Activated naive CD8-positive, alpha-beta T cell treated with anti-CD3 and anti-CD28 coated beads, Interleukin-2, amount 50 U/mL, for 24 hours (primary cell): Measurements from ENCODE around the gene CCDC57.

Experiments used
- ATAC-seq: fragments of 150-1000 bp; cut with Tn5 transposase; one replicate; pipeline ENCODE4 v1.10.0; 2021
- DNase-seq: peaks from one replicate; pipeline ENCODE4 v3.0.0; 2021
- H3K27ac Mint-ChIP-seq: one replicate; pipeline ENCODE4 v1.8.0; 2021; ENCODE audit warnings: mild to moderate bottlenecking, mixed read lengths
- H3K27me3 Mint-ChIP-seq: one replicate; pipeline ENCODE4 v1.8.0; 2021; ENCODE audit warnings: mixed read lengths
- H3K36me3 Mint-ChIP-seq: one replicate; pipeline ENCODE4 v1.8.0; 2021; ENCODE audit warnings: low read depth, mixed read lengths
- H3K4me1 Mint-ChIP-seq: one replicate; pipeline ENCODE4 v1.8.0; 2021; ENCODE audit warnings: mixed read lengths
- H3K4me3 Mint-ChIP-seq: one replicate; pipeline ENCODE4 v1.8.0; 2021; ENCODE audit warnings: mild to moderate bottlenecking, moderate library complexity, mixed read lengths
- H3K9me3 Mint-ChIP-seq: one replicate; pipeline ENCODE4 v1.8.0; 2021; ENCODE audit warnings: mixed read lengths

CCDC57 gene

DNA sequence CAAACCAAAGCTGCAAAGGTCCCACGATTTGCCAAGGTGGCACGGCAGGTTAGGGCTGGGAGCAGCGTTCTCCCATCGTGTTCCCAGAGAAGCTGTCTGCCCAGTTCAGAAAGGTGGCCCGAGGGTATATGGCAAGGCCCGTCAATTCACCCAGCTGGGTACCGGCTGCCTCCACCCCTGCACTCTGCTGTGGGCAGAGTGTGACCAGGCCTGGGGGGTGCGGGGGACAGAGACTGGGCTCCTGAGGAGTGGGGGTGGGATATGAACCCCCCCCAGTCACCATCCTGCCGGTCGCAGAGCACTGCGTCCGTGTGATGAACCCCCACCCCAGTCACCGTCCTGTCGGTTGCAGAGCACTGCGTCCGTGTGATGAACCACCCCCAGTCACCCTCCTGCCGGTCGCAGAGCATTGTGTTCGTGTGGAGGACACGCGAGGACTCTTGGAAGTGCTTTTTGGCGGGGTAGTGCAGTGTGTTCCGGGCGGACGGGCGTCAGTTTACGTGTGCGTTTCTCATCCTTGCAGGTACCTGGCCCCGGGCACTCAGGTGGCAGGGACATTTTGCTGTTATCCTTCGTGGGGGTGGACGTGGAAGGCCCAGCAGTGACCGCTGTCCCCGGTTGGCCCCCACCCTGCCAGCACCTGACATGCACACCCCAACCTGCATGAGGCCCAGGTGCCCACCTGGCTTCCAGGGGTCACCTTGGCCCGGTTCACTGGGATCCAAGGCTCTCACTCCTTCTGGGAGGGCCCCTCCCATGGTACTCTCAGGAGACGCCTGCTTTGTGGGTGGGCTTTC lies 111.9 kb downstream of the CCDC57 start:
- H3K9me3 Mint-ChIP-seq = no peaks in the 10 kb centered on the region
- ATAC-seq = no peak
- H3K27ac Mint-ChIP-seq = no peak overlapping the region
- no peaks in the 10 kb centered on the region for H3K27me3 Mint-ChIP-seq
- H3K4me3 Mint-ChIP-seq = peak overlapping the region; percentile 80
- DNase-seq = no peak
- peaks cover 22% of the 10 kb centered on the region for H3K4me1 Mint-ChIP-seq
- peaks cover 5% of the 10 kb centered on the region for H3K36me3 Mint-ChIP-seq

DNA sequence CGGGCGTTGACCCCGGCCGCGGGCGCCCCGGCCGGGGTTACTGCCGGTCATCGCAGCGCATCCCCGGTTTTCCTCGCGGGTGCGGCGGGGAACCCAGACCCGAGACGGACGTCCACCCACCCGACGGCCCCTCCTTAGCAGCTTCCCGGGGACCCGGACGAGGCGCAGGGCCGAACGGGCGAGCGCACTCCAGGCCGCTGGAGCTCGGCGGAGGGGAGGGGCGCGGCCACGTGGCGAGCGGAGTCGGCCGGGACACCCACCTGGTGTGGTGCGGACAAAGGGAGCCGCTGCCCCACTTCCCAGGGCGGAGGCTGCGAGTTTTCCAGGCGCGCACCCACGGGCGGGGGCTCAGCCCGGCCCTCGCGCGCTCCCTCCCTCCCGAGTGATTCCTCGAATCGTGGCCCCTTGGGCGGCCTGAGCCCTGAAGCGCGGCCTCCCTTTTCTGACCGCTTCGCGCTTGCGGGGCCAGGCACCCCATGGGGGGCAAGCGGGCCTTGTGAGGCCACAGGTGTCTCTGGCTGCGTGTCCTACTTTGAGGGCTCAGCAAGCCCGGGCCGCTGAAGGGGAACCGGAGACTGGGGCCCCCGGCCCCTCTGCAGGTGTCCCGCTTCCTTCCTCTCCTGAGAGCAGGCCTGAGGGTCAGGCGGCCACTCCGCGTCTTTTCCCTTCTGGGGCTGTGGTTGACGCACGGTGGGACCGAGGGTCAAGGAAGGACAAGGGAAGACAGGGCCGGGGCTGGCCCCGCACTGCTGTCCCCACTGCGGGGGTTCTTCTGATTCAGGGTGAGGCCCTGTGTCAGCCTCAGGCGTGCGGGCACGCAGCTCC lies 113.5 kb downstream of the CCDC57 start:
- Mint-ChIP-seq H3K9me3 (no peaks in the 10 kb centered on the region), H3K36me3 (peaks cover 5% of the 10 kb centered on the region), H3K4me1 (peaks cover 19% of the 10 kb centered on the region), H3K4me3 (peak overlapping the region; percentile 80), H3K27ac (peak overlapping the region; percentile 79), H3K27me3 (no peaks in the 10 kb centered on the region)
- no peak for DNase-seq
- peak; percentile 8 for ATAC-seq

DNA sequence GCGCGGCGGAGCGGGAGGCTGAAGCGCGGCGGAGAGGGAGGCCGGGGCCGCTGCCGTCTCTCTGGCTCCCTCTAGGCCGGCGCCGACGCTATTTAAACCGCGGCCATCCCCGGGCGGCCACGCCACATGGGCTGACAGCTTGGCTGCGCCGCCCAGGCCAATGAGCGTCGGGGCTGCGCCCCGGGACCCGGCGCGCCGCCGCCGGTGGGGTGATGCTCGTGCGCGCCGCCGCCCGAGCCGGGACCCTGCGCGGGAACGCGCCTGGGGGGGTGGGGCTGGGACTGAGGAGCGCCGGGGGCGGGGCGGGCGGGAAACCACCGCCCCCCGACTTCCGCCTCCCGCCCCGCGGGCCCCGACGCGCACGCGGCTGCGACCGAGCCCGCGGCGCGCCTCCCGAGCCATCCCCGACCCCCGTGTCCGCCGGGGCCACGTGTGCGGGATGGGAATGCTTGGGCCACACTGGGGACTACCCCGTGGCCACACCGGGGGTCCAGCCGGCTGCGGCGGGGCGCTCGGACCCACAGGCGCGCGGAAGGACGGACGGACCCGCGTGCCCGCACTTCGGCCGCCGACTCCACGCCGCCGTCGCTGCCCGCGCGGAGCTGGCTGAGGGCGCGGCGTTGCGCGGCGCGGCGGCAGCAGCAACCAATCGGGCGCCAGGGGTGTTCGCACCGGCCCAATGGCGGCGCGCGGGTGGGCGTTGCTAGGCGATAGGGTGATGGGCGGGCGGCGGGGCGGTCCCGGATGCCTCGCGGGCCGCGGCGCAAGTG lies 114.3 kb downstream of the CCDC57 start, which contains the start of gene FASN:
TSS of gene FASN (minus strand) at position 68 of the 770 bp plus-strand sequence. CDS start 1,791 bp downstream, outside the sequence.
- peaks cover 5% of the 10 kb centered on the region for H3K36me3 Mint-ChIP-seq
- no peak within 1 kb of the TSS for H3K27ac Mint-ChIP-seq
- peak within 1 kb of the TSS; percentile 76 for H3K4me3 Mint-ChIP-seq
- H3K4me1 Mint-ChIP-seq = peaks cover 19% of the 10 kb centered on the region
- no peaks in the 10 kb centered on the region for H3K27me3 Mint-ChIP-seq
- DNase-seq = peak; percentile 96
- peak; percentile 83 for ATAC-seq
- H3K9me3 Mint-ChIP-seq = no peaks in the 10 kb centered on the region

DNA sequence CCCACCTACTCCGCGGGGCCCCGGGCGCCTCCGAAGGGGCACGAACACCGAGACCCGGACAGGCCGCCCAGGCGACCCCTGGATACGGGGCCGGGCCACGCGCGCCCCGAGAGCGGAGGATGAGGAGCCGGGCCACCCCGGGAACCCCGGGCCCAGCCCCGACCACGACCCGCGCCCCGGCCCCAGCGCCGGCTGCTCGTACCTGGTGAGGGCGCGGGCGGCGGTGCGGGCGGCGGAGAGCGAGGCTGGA lies 114.8 kb downstream of the CCDC57 start:
- Mint-ChIP-seq H3K9me3 (no peaks in the 10 kb centered on the region), H3K27me3 (no peaks in the 10 kb centered on the region), H3K36me3 (peaks cover 5% of the 10 kb centered on the region), H3K4me3 (no peak overlapping the region), H3K27ac (no peak overlapping the region), H3K4me1 (peaks cover 19% of the 10 kb centered on the region)
- DNase-seq = no peak
- no peak for ATAC-seq

DNA sequence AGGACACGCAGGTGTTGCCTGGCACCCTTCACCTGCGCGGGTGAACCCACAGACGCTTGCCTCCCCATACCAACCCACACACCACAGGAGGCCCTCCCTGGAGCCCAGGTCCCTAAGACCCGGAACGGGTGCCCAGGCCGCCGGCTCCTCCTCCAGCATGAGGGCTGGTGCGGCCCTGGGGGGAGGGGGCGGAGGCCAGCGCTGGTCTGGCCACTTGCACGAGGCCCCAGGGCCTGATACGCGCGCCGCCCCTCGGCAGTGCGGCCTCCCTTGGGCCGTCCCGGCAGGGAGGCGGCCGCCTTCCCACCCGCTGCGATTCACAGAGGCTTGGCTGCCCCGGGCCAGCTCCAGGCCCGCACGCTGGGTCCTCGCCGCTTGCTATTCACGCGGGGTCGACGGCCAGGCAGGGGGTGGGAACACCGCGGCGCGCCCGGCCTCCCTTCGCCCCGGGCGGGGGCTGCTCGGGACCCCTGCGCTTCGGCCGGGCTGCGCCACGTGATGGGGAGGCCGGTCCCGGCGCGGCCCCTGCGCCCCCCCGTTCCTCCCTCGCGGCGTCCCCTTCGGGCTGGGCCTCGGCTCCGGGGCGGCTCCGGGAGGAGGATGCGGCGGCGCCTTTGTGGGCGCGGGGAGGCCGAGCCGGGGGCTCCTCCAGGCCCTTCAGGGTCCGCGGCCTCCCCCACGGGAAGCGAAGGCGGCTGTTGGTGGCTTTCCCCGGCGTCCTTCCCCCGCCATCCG lies 115.3 kb downstream of the CCDC57 start:
- H3K4me3 Mint-ChIP-seq = peak overlapping the region; percentile 76
- H3K36me3 Mint-ChIP-seq = peaks cover 5% of the 10 kb centered on the region
- DNase-seq (peak; percentile 33), ATAC-seq (no peak)
- peaks cover 19% of the 10 kb centered on the region for H3K4me1 Mint-ChIP-seq
- no peaks in the 10 kb centered on the region for H3K27me3 Mint-ChIP-seq
- no peaks in the 10 kb centered on the region for H3K9me3 Mint-ChIP-seq
- no peak overlapping the region for H3K27ac Mint-ChIP-seq

DNA sequence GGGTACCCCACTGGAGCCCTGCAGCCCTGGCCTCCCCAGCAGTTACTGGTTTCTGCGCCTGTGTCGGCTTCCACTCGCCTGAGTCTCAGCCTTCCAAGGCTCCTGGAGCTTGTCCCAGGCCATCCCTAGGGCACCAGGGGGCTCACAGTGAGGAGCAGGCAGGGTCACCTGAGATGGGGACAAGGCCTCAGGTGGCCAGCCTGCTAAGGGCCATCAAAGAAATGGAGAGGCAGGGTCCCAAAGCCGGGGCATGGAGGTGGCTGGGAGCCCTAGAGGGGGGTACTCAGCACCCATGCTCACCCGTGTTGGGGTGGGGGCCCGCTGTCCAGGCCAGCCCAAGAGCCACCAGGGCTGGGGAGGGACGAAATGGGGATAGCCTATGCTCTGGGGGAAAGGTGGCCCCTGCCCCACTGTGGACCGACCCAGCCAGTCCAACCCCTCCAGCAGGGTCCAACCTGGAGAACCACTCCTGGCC lies 115.9 kb downstream of the CCDC57 start:
- Mint-ChIP-seq H3K4me1 (peaks cover 19% of the 10 kb centered on the region), H3K9me3 (no peaks in the 10 kb centered on the region), H3K27ac (peak overlapping the region; percentile 27), H3K27me3 (no peaks in the 10 kb centered on the region), H3K36me3 (peaks cover 5% of the 10 kb centered on the region), H3K4me3 (peak overlapping the region; percentile 76)
- no peak for ATAC-seq
- DNase-seq = no peak

DNA sequence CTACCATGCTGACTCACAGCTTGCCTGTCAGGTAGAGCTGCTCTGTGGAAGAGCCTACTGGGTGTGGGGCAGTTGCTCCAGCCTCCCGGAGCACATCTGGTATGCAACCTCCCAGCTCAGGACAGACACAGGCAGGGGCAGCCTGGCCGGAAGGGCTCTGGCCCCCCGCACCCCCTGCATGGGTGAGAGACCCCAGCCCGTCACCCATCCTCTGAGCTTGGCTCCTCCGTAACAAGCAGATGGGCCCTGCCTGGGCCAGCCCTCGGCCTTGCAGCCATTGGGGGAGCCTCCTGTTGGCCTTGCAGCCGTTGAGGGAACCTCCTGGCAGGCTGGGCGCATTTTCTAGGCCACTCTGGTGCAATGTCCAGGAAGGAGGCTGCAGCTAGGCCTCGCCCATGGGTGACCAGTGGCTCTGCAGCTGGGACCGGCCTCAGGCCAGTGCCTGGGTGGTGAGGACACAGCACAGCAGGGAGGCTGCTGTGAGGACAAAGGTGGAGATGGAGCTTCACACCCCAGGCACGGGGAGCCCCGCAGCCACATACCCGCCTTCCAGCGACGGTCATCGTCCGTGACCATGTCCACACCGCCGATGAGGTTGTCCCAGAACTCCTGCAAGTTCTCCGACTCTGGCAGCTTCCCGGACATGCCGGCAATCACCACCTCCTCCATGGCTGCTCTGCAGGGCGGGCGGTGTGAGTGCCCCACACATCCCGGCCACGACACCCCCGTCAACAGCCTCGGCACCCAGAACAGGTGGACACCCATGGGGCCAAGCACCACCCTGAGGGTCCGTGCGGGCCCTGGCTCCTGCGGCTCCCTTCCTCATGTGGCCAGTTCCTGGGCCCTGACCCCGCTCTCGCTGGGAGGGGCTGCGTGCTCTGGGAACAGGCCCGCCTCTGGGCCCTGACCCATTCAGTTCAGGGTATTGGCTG lies 116.6 kb downstream of the CCDC57 start:
- Mint-ChIP-seq H3K4me1 (peaks cover 17% of the 10 kb centered on the region), H3K27me3 (no peaks in the 10 kb centered on the region), H3K4me3 (peak overlapping the region; percentile 76), H3K36me3 (peaks cover 5% of the 10 kb centered on the region), H3K27ac (peak overlapping the region; percentile 52), H3K9me3 (no peaks in the 10 kb centered on the region)
- ATAC-seq (no peak), DNase-seq (no peak)

DNA sequence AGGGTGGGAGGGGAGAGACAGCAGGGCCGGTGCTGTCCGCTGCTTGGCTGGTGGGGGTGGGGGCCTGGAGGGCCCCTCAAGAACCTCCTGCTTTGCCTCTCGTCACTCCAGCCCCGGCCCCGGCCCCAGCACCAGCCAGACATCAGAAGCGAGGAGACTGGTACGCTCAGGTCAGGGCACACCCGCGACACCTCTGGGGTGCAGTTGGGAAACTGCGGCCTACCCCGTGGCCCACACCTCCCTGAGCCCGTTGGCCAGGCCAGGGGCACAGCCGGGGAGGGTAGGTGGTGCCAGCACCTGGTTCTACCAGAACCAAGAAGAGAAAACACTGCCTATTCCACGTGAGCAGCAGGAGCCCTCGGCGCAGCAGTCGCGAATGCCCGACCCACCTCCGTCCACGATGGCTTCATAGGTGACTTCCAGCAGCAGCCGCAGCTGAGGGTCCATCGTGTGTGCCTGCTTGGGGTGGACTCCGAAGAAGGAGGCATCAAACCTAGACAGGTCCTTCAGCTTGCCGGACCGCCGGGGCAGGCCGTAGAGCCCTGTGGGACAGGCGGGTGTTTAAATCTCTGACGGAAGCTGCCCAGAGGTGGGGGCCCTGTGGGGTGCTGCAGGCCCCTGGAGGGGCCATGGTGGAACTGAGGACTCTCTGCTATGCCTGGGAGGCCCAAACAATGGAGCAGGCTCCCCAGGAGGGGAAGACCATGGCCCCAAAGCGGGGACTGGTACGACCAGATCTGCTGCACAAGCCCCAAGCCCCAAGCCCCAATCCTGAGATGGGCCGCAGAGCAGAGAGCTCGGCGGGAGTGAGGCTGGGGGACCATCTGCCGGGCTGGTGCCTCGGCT lies 117.5 kb downstream of the CCDC57 start:
- no peaks in the 10 kb centered on the region for H3K9me3 Mint-ChIP-seq
- peak overlapping the region; percentile 76 for H3K4me3 Mint-ChIP-seq
- H3K36me3 Mint-ChIP-seq = peaks cover 8% of the 10 kb centered on the region
- ATAC-seq (no peak), DNase-seq (no peak)
- H3K27ac Mint-ChIP-seq = no peak overlapping the region
- no peaks in the 10 kb centered on the region for H3K27me3 Mint-ChIP-seq
- H3K4me1 Mint-ChIP-seq = peaks cover 12% of the 10 kb centered on the region

DNA sequence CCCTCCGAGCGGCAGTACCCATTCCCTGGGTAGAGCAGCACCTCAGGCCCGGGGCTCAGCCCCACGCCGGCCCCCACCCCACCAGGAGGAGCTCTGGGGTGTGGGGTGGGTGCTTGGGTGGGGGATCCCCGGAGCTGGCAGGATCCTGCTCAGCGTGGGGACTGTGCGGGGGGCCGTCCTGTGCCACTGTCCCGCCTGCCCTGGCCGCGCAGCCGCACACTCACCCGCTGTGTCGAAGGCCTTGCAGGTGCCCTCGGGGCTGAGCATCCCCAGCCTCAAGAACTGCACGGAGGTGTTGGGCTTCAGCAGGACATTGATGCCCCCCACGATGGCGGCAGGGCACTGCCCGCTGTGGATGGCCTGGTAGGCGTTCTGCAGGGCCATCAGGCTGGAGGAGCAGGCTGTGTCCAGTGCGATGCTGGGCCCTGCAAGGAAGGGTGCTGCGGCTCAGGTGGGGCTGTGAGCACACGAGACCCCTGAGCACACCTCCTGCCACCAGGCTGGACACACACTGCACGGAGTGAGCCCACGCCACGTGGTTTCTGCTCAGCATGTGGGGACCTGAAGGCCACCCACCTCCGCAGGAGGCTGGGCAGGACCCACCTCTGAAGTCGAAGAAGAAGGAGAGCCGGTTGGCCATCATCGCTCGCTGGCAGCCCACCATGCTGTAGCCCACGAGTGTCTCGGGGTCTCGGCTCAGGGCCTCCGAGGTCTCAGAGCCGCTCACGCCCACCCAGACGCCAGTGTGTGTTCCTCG lies 119.5 kb downstream of the CCDC57 start:
- H3K27me3 Mint-ChIP-seq = no peaks in the 10 kb centered on the region

DNA sequence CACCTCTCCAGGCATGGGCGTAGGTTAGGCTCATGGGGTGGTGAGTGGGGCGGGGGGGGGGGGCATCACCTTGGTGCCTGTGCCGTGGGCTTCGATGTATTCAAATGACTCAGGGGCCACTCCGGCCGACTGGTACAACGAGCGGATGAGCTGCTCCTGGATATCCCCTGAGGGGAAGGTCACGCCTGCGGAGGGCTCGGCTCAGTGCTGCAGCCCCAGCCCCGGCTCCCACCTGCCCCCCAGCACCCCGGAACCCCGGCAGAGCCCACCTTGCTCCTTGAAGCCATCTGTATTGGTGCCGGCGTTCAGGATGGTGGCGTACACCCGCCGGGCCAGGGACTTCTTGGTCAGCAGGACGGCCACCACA lies 120.0 kb downstream of the CCDC57 start:
- H3K27ac Mint-ChIP-seq = no peak overlapping the region
- H3K27me3 Mint-ChIP-seq = no peaks in the 10 kb centered on the region

More for the DNA sequence above, 119.5 kb downstream of the CCDC57 start:
- Mint-ChIP-seq H3K4me1 (peaks cover 6% of the 10 kb centered on the region), H3K27ac (no peak overlapping the region), H3K4me3 (no peak overlapping the region), H3K9me3 (no peaks in the 10 kb centered on the region), H3K36me3 (peaks cover 10% of the 10 kb centered on the region)
- ATAC-seq (no peak), DNase-seq (no peak)

DNA sequence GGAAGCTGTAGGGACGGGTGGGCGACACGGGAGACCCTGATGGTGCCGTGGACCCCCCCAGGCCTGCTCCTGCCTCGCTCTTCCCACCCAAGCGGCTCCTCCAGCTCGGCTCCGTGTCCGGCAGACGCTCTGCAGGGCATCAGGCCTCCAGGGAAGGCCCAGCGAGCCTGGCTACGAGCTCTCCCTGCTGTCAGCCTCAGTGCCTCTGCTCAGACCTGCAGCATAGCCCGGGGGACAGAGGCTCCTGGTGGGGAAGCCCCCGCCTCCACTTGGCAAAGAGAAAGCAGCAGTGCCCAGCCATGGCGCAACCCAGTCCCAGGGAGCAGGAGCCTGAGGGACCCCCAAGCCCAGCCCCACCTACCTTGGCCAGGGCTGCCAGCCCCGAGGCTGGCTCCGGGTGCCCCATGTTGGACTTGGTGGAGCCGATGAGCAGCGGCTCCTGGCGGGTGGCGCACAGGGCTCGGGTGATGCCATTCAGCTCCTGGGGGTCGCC lies 120.5 kb downstream of the CCDC57 start:
- Mint-ChIP-seq H3K27me3 (no peaks in the 10 kb centered on the region), H3K36me3 (peaks cover 11% of the 10 kb centered on the region), H3K4me1 (peaks cover 6% of the 10 kb centered on the region), H3K9me3 (no peaks in the 10 kb centered on the region), H3K4me3 (no peak overlapping the region), H3K27ac (no peak overlapping the region)
- no peak for DNase-seq
- ATAC-seq = no peak

More for the DNA sequence above, 120.0 kb downstream of the CCDC57 start:
- no peaks in the 10 kb centered on the region for H3K9me3 Mint-ChIP-seq
- no peak overlapping the region for H3K4me3 Mint-ChIP-seq
- DNase-seq (no peak), ATAC-seq (no peak)
- H3K36me3 Mint-ChIP-seq = peaks cover 11% of the 10 kb centered on the region
- H3K4me1 Mint-ChIP-seq = peaks cover 6% of the 10 kb centered on the region
